Uterine smooth muscle cell (primary cell): ENCODE measurements around the gene SERPINA1. TPM values are rescaled to one million over a fixed set of nuclear protein-coding genes. Genes with fewer than 3 reads are reported as not detected.

Experiments
- total RNA-seq: library from RNA; depleted of rRNA; stranded (reverse); fragments of >200 nt; gene quantifications from 2 replicates; pipeline ENCODE4 v1.2.3, GENCODE V29; 2014

SERPINA1 gene
- 0.22 TPM in 1 of 2 replicates, not detected in the other for total RNA-seq

GRCh38 chr14:94388384-94389103 lies at the start of gene SERPINA1:
Gene SERPINA1 (minus strand): TSS chr14:94388602. CDS start chr14:94383237, 5,365 bp downstream.

GRCh38 chr14:94366146-94366915 lies 22.1 kb downstream of the SERPINA1 start, which contains the start of gene SERPINA2:
Gene SERPINA2 (minus strand): TSS chr14:94366698.

Other genes with a start within 250 kb of the SERPINA1 start
- gene PPP4R4, start 214.3 kb downstream of the SERPINA1 start, total RNA-seq = 3.2 and 4.9 TPM in 2 replicates
- gene SERPINA10, start 95.3 kb downstream of the SERPINA1 start, total RNA-seq = under 0.01 TPM in 1 of 2 replicates, not detected in the other
- not detected in 2 replicates for gene SERPINA6, start 65.3 kb downstream of the SERPINA1 start, total RNA-seq
- not detected in 2 replicates for gene SERPINA2, start 21.9 kb downstream of the SERPINA1 start, total RNA-seq
- not detected in 2 replicates for gene SERPINA11, start 64.2 kb upstream of the SERPINA1 start, total RNA-seq
- not detected in 2 replicates for gene SERPINA9, start 87.6 kb upstream of the SERPINA1 start, total RNA-seq
- gene SERPINA12, start 120.9 kb upstream of the SERPINA1 start, total RNA-seq = not detected in 2 replicates
- not detected in 2 replicates for gene SERPINA4, start 172.8 kb upstream of the SERPINA1 start, total RNA-seq
- gene SERPINA5, start 192.8 kb upstream of the SERPINA1 start, total RNA-seq = not detected in 2 replicates
- gene SERPINA3, start 223.8 kb upstream of the SERPINA1 start, total RNA-seq = 0.22 and 2.1 TPM in 2 replicates